Naive B cell (primary cell): ENCODE measurements around the gene HOXD11. TPM values are rescaled to one million over a fixed set of nuclear protein-coding genes. Genes with fewer than 3 reads are reported as not detected.
A peak's percentile ranks its signal among the peaks of the same experiment; 100 is the strongest.

Source experiments
- ATAC-seq, 2 donors: fragments of 150-1000 bp; cut with Tn5 transposase; 2 replicates each; pipeline ENCODE4 v1.10.0; 2021; ENCODE audit warnings: low read depth in 2 of 2, mild to moderate bottlenecking in 2 of 2, moderate library complexity in 2 of 2
- DNase-seq: peaks from one replicate; pipeline ENCODE4 v3.0.0; 2022
- H3K27ac Mint-ChIP-seq, 6 donors: one replicate each; pipeline ENCODE4 v1.8.0; 2020 to 2022; ENCODE audit warnings: mild to moderate bottlenecking in 6 of 6, mixed read lengths in 6 of 6, moderate library complexity in 5 of 6, inconsistent platforms in 2 of 6
- H3K27me3 Mint-ChIP-seq, 3 donors: one replicate each; pipeline ENCODE4 v1.8.0; 2021 to 2022; ENCODE audit warnings: mixed read lengths in 3 of 3, mild to moderate bottlenecking in 1 of 3
- H3K36me3 Mint-ChIP-seq, 2 donors: one replicate each; pipeline ENCODE4 v1.8.0; 2020 to 2022; ENCODE audit warnings: mixed read lengths in 2 of 2, inconsistent platforms in 1 of 2, mild to moderate bottlenecking in 1 of 2
- H3K4me1 Mint-ChIP-seq, 3 donors: one replicate each; pipeline ENCODE4 v1.8.0; 2020 to 2022; ENCODE audit warnings: mixed read lengths in 3 of 3, inconsistent platforms in 1 of 3, mild to moderate bottlenecking in 1 of 3, moderate library complexity in 1 of 3
- H3K4me3 Mint-ChIP-seq, 8 donors: one replicate each; pipeline ENCODE4 v1.8.0; 2020 to 2022; ENCODE audit warnings: mild to moderate bottlenecking in 8 of 8, mixed read lengths in 8 of 8, moderate library complexity in 8 of 8, inconsistent platforms in 2 of 8
- H3K9me3 Mint-ChIP-seq, 7 donors: one replicate each; pipeline ENCODE4 v1.8.0; 2020 to 2022; ENCODE audit warnings: mixed read lengths in 7 of 7, mild to moderate bottlenecking in 5 of 7, inconsistent platforms in 2 of 7, moderate library complexity in 1 of 7
- polyA plus RNA-seq, 6 donors: library from polyadenylated mRNA; unstranded; fragments of 300-500 nt; fragmentation: Illumina TruSeq; gene quantifications; one replicate each; pipeline ENCODE4 v1.2.3, GENCODE V29; 2021; ENCODE audit warnings: low read depth in 6 of 6

Gene HOXD11
- not detected for polyA plus RNA-seq

- peaks cover 0 to 42% (median 11%) of the 10 kb centered on the region in 7 donors for H3K9me3 Mint-ChIP-seq
- H3K4me1 Mint-ChIP-seq, result peaks cover 21 to 33% (median 31%) of the 10 kb centered on the region in 3 donors
- H3K36me3 Mint-ChIP-seq, result peaks cover 5 to 15% of the 10 kb centered on the region in 2 donors
- ATAC-seq (peak; percentile 25 to 32), DNase-seq (no peak)
- peak within 1 kb of the TSS; percentile 62 to 91 (median 80) for H3K4me3 Mint-ChIP-seq
- H3K27ac Mint-ChIP-seq, result peak within 1 kb of the TSS in 5 of 6 donors; percentile 53 to 95 (median 87)
- H3K27me3 Mint-ChIP-seq, result peaks cover 76 to 84% (median 80%) of the 10 kb centered on the region in 3 donors
Measured at GRCh38 chr2:176106581-176107539, at the start of gene HOXD11. HOXD11 (plus strand) TSS chr2:176107280; CDS start chr2:176107356, 76 bp downstream.

- Mint-ChIP-seq H3K27ac (no peak overlapping the region), H3K4me1 (peaks cover 5 to 16% (median 13%) of the 10 kb centered on the region in 3 donors), H3K27me3 (peaks cover 45 to 66% (median 59%) of the 10 kb centered on the region in 3 donors), H3K36me3 (peaks cover 0 to 4% of the 10 kb centered on the region in 2 donors), H3K9me3 (peaks cover 0 to 9% (median 4%) of the 10 kb centered on the region in 7 donors), H3K4me3 (no peak overlapping the region)
- ATAC-seq (no peak), DNase-seq (no peak)
Measured at GRCh38 chr2:176063958-176064357, 43.1 kb upstream of the HOXD11 start.

- H3K36me3 Mint-ChIP-seq, result peaks cover 0 to 4% of the 10 kb centered on the region in 2 donors
- peaks cover 0 to 8% (median 2%) of the 10 kb centered on the region in 7 donors for H3K9me3 Mint-ChIP-seq
- peak overlapping the region in 1 of 8 donors; percentile 12 for H3K4me3 Mint-ChIP-seq
- no peak overlapping the region for H3K27ac Mint-ChIP-seq
- peaks cover 6 to 20% (median 13%) of the 10 kb centered on the region in 3 donors for H3K4me1 Mint-ChIP-seq
- ATAC-seq, result no peak
- peaks cover 65 to 82% (median 80%) of the 10 kb centered on the region in 3 donors for H3K27me3 Mint-ChIP-seq
- no peak for DNase-seq
Measured at GRCh38 chr2:176066645-176067588, 40.2 kb upstream of the HOXD11 start.

GRCh38 chr2:176067589-176068418 lies 39.3 kb upstream of the HOXD11 start:
- DNase-seq, result no peak
- H3K4me1 Mint-ChIP-seq, result peaks cover 6 to 20% (median 13%) of the 10 kb centered on the region in 3 donors
- peak overlapping the region in 1 of 8 donors; percentile 15 for H3K4me3 Mint-ChIP-seq
- peaks cover 62 to 82% (median 79%) of the 10 kb centered on the region in 3 donors for H3K27me3 Mint-ChIP-seq
- ATAC-seq, result no peak
- H3K36me3 Mint-ChIP-seq, result peaks cover 0 to 4% of the 10 kb centered on the region in 2 donors
- no peak overlapping the region for H3K27ac Mint-ChIP-seq
- H3K9me3 Mint-ChIP-seq, result peaks cover 0 to 8% (median 3%) of the 10 kb centered on the region in 7 donors

GRCh38 chr2:176068419-176068832 lies 38.7 kb upstream of the HOXD11 start:
- Mint-ChIP-seq H3K36me3 (peaks cover 0 to 4% of the 10 kb centered on the region in 2 donors), H3K4me1 (peaks cover 6 to 20% (median 13%) of the 10 kb centered on the region in 3 donors), H3K27ac (peak overlapping the region in 2 of 6 donors; percentile 44 to 79), H3K4me3 (peak overlapping the region in 3 of 8 donors; percentile 12 to 28 (median 12)), H3K9me3 (peaks cover 0 to 9% (median 3%) of the 10 kb centered on the region in 7 donors), H3K27me3 (peaks cover 67 to 85% (median 83%) of the 10 kb centered on the region in 3 donors)
- DNase-seq (no peak), ATAC-seq (no peak)

GRCh38 chr2:176071330-176072291 lies 35.5 kb upstream of the HOXD11 start:
- Mint-ChIP-seq H3K4me3 (peak overlapping the region in 2 of 8 donors; percentile 17 to 37), H3K27ac (no peak overlapping the region)
- no peak for ATAC-seq

GRCh38 chr2:176072292-176072669 lies 34.8 kb upstream of the HOXD11 start:
- Mint-ChIP-seq H3K9me3 (peaks cover 0 to 29% (median 4%) of the 10 kb centered on the region in 7 donors), H3K27ac (no peak overlapping the region), H3K4me3 (peak overlapping the region in 2 of 8 donors; percentile 17 to 37), H3K27me3 (peaks cover 77 to 91% (median 91%) of the 10 kb centered on the region in 3 donors), H3K36me3 (peaks cover 4 to 12% of the 10 kb centered on the region in 2 donors), H3K4me1 (peaks cover 6 to 18% (median 12%) of the 10 kb centered on the region in 3 donors)
- no peak for DNase-seq
- ATAC-seq, result no peak

More at GRCh38 chr2:176071330-176072291, 35.5 kb upstream of the HOXD11 start:
- H3K36me3 Mint-ChIP-seq, result peaks cover 4 to 12% of the 10 kb centered on the region in 2 donors
- H3K27me3 Mint-ChIP-seq, result peaks cover 71 to 91% (median 89%) of the 10 kb centered on the region in 3 donors
- H3K4me1 Mint-ChIP-seq, result peaks cover 6 to 20% (median 13%) of the 10 kb centered on the region in 3 donors
- DNase-seq, result no peak
- H3K9me3 Mint-ChIP-seq, result peaks cover 0 to 25% (median 4%) of the 10 kb centered on the region in 7 donors

- Mint-ChIP-seq H3K4me1 (peaks cover 6 to 10% (median 6%) of the 10 kb centered on the region in 3 donors), H3K4me3 (peak overlapping the region in 1 of 8 donors; percentile 40), H3K9me3 (peaks cover 0 to 30% (median 6%) of the 10 kb centered on the region in 7 donors), H3K27me3 (peaks cover 75 to 88% (median 85%) of the 10 kb centered on the region in 3 donors), H3K36me3 (peaks cover 4 to 12% of the 10 kb centered on the region in 2 donors), H3K27ac (peak overlapping the region in 1 of 6 donors; percentile 53)
- DNase-seq (no peak), ATAC-seq (no peak)
Measured at GRCh38 chr2:176072951-176073904, 33.9 kb upstream of the HOXD11 start.

- DNase-seq (no peak), ATAC-seq (no peak)
- Mint-ChIP-seq H3K27ac (no peak overlapping the region), H3K27me3 (peaks cover 75 to 91% (median 84%) of the 10 kb centered on the region in 3 donors), H3K4me3 (no peak overlapping the region), H3K36me3 (peaks cover 7 to 20% of the 10 kb centered on the region in 2 donors), H3K9me3 (peaks cover 5 to 41% (median 16%) of the 10 kb centered on the region in 7 donors), H3K4me1 (peaks cover 7 to 11% (median 8%) of the 10 kb centered on the region in 3 donors)
Measured at GRCh38 chr2:176074919-176075425, 32.1 kb upstream of the HOXD11 start.

- Mint-ChIP-seq H3K27ac (peak overlapping the region in 1 of 6 donors; percentile 27), H3K4me1 (peaks cover 7 to 11% (median 8%) of the 10 kb centered on the region in 3 donors), H3K4me3 (no peak overlapping the region), H3K36me3 (peaks cover 7 to 20% of the 10 kb centered on the region in 2 donors), H3K27me3 (peaks cover 70 to 86% (median 79%) of the 10 kb centered on the region in 3 donors), H3K9me3 (peaks cover 5 to 36% (median 16%) of the 10 kb centered on the region in 7 donors)
- ATAC-seq, result no peak
- no peak for DNase-seq
Measured at GRCh38 chr2:176075481-176075880, 31.6 kb upstream of the HOXD11 start.
